HCT116 (cell line): ENCODE measurements around the gene GPR107. TPM values are rescaled to one million over a fixed set of nuclear protein-coding genes. Genes with fewer than 3 reads are reported as not detected.
A peak's percentile ranks its signal among the peaks of the same experiment; 100 is the strongest.

Experiments used
- ATAC-seq: fragments of 200-7000 bp; cut with Tn5 transposase; 2 replicates; pipeline ENCODE4 v1.9.1; 2020; ENCODE audit warnings: mild to moderate bottlenecking, moderate library complexity
- BruUV-seq: library from RNA; stranded (reverse); fragments of 400-500 nt; replicated peaks from 2 replicates; lab custom pipeline; 2021; lab: Mats Ljungman, UMichigan
- CTCF ChIA-PET: fragments of 300-600 bp; sonication (Branson Sonifier 250); formaldehyde crosslinking; loops from one replicate; lab custom pipeline; 2021; ENCODE audit warnings: antibody characterized with exemption; lab: Charles Lee
- POLR2A ChIA-PET: fragments of 300-600, 350-600 bp; sonication (Branson Sonifier 250); formaldehyde crosslinking; loops from one replicate; lab custom pipeline; 2021; ENCODE audit warnings: antibody characterized with exemption; lab: Charles Lee
- RAD21 ChIA-PET, 2 experiments: fragments of 300-600 bp; sonication (Branson Sonifier 250); formaldehyde crosslinking; loops; one replicate each; lab custom pipeline; 2023; ENCODE audit warnings: low total read pairs in 2 of 2; ENCODE audit not compliant: uncharacterized antibody in 2 of 2, unreplicated experiment in 2 of 2, low non-redundant PET in 1 of 2; lab: Charles Lee
- DNase-seq: peaks from one replicate; pipeline ENCODE4 v3.0.0-alpha.2; 2010; ENCODE audit warnings: low read depth, low spot score
- H2AFZ ChIP-seq: fragments of 200-600 bp; shearing (Covaris generic), sonication (generic); 2 replicates; pipeline ENCODE4 v1.6.1; 2017; ENCODE audit warnings: low read depth, mixed run types, mixed read lengths, antibody characterized with exemption, low read length; ENCODE audit not compliant: poor library complexity, severe bottlenecking
- H3K27ac ChIP-seq: 2 replicates; pipeline ENCODE4 v1.5.1; 2012; ENCODE audit warnings: low read depth, low read length
- H3K27me3 ChIP-seq: fragments of 200-600 bp; sonication (generic); 2 replicates; pipeline ENCODE4 v1.6.1; 2016; ENCODE audit warnings: mixed run types, low read length, mixed read lengths; ENCODE audit not compliant: insufficient read depth
- H3K36me3 ChIP-seq, 2 experiments: fragments of 200-500 bp in 1 of 2; fragments of 200-600 bp in 1 of 2; sonication (Bioruptor generic) in 1 of 2; sonication (generic) in 1 of 2; 2 replicates each; pipeline versions ENCODE4 v1.5.1 to v1.6.1; 2014 to 2016; ENCODE audit warnings: low read length in 2 of 2, inconsistent platforms in 1 of 2, mixed read lengths in 1 of 2, mixed run types in 1 of 2; ENCODE audit not compliant: insufficient read depth in 2 of 2, control insufficient read depth in 1 of 2
- H3K4me1 ChIP-seq, 2 experiments: fragments of 200-600 bp in 1 of 2; sonication (generic) in 1 of 2; 2 replicates each; pipeline versions ENCODE4 v1.5.1 to v1.6.1; 2012 to 2017; ENCODE audit warnings: low read length in 2 of 2, inconsistent platforms in 1 of 2, mild to moderate bottlenecking in 1 of 2, mixed read lengths in 1 of 2, mixed run types in 1 of 2, moderate library complexity in 1 of 2; ENCODE audit not compliant: insufficient read depth in 2 of 2, control insufficient read depth in 1 of 2
- H3K4me2 ChIP-seq: fragments of 200-600 bp; sonication (generic); 2 replicates; pipeline ENCODE4 v1.6.1; 2017; ENCODE audit warnings: mixed run types, low read length, mixed read lengths
- H3K4me3 ChIP-seq, 2 experiments: fragments of 200-600 bp in 1 of 2; sonication (generic) in 1 of 2; replicated peaks in 1 of 2; 2 replicates each; pipeline ENCODE4 v1.5.1; 2011 to 2016; ENCODE audit warnings: low read length in 2 of 2, control low read depth in 1 of 2, low read depth in 1 of 2, mild to moderate bottlenecking in 1 of 2, mixed read lengths in 1 of 2, mixed run types in 1 of 2
- H3K79me2 ChIP-seq: fragments of 200-600 bp; sonication (generic); 2 replicates; pipeline ENCODE4 v1.6.1; 2017; ENCODE audit warnings: mild to moderate bottlenecking, mixed run types, low read length, moderate library complexity, mixed read lengths; ENCODE audit not compliant: insufficient read depth
- H3K9ac ChIP-seq: fragments of 200-600 bp; sonication (generic); 2 replicates; pipeline ENCODE4 v1.6.1; 2016; ENCODE audit warnings: low read length, mixed read lengths
- H3K9me2 ChIP-seq: fragments of 200-600 bp; sonication (generic), shearing (Covaris generic); 2 replicates; pipeline ENCODE4 v1.6.1; 2017; ENCODE audit warnings: mixed run types, mild to moderate bottlenecking, moderate library complexity; ENCODE audit not compliant: insufficient read depth
- H3K9me3 ChIP-seq, 2 experiments: fragments of 200-500 bp in 1 of 2; fragments of 200-600 bp in 1 of 2; sonication (Bioruptor generic) in 1 of 2; sonication (generic) in 1 of 2; 2 replicates each; pipeline ENCODE4 v1.6.1; 2014 to 2017; ENCODE audit warnings: low read length in 2 of 2, mixed read lengths in 2 of 2, inconsistent platforms in 1 of 2, low read depth in 1 of 2, mild to moderate bottlenecking in 1 of 2, mixed run types in 1 of 2, moderate library complexity in 1 of 2; ENCODE audit not compliant: control insufficient read depth in 1 of 2, insufficient read depth in 1 of 2
- H4K20me1 ChIP-seq: fragments of 200-600 bp; sonication (generic), shearing (Covaris generic); 2 replicates; pipeline ENCODE4 v1.6.1; 2017; ENCODE audit warnings: mixed run types, mild to moderate bottlenecking, moderate library complexity; ENCODE audit not compliant: insufficient read depth
- EGR1 ChIP-seq: IDR thresholded peaks from 2 replicates; pipeline ENCODE4 v1.6.1; 2012; ENCODE audit warnings: low read depth
- ELF1 ChIP-seq: IDR thresholded peaks from 2 replicates; pipeline ENCODE4 v1.6.1; 2012; ENCODE audit warnings: low read depth, borderline replicate concordance
- EZH2 ChIP-seq: fragments of 200-600 bp; sonication (generic); IDR thresholded peaks from 2 replicates; pipeline ENCODE4 v1.6.1; 2017; ENCODE audit warnings: antibody characterized with exemption, mixed run types
- EZH2phosphoT487 ChIP-seq: fragments of 200-600 bp; IDR thresholded peaks from 2 replicates; pipeline ENCODE4 v1.6.1; 2018; ENCODE audit warnings: antibody characterized with exemption, borderline replicate concordance
- JUND ChIP-seq: IDR thresholded peaks from 2 replicates; pipeline ENCODE4 v1.6.1; 2012
- POLR2A ChIP-seq: IDR thresholded peaks from 2 replicates; pipeline ENCODE4 v1.7.0; 2011; ENCODE audit warnings: borderline replicate concordance; ENCODE audit not compliant: insufficient read depth, insufficient read length; ENCODE audit errors: extremely low read depth
- POLR2AphosphoS5 ChIP-seq: IDR thresholded peaks from 2 replicates; pipeline ENCODE4 v1.6.1; 2011; ENCODE audit warnings: mild to moderate bottlenecking, low read depth, low read length, moderate library complexity
- RAD21 ChIP-seq: IDR thresholded peaks from 2 replicates; pipeline ENCODE4 v1.6.1; 2012; ENCODE audit warnings: low read depth, mild to moderate bottlenecking
- SIN3A ChIP-seq: IDR thresholded peaks from 2 replicates; pipeline ENCODE4 v1.6.1; 2012; ENCODE audit warnings: low read depth
- SP1 ChIP-seq: IDR thresholded peaks from 2 replicates; pipeline ENCODE4 v1.6.1; 2012; ENCODE audit warnings: low read depth
- SRF ChIP-seq: IDR thresholded peaks from 2 replicates; pipeline ENCODE4 v1.6.1; 2012; ENCODE audit warnings: low read depth
- YY1 ChIP-seq: IDR thresholded peaks from 2 replicates; pipeline ENCODE4 v1.6.1; 2011; ENCODE audit warnings: low read length, low read depth, moderate library complexity, mild to moderate bottlenecking; ENCODE audit not compliant: insufficient replicate concordance; ENCODE audit errors: extremely low read depth
- ZFX ChIP-seq: fragments of 450-650 bp; IDR thresholded peaks from 2 replicates; pipeline ENCODE4 v1.6.1; 2017
- ZNF274 ChIP-seq: fragments of 200-500 bp; sonication (Bioruptor generic); IDR thresholded peaks from 2 replicates; pipeline ENCODE4 v1.6.1; 2014; ENCODE audit warnings: mild to moderate bottlenecking, low read depth, low read length, inconsistent platforms
- intact Hi-C: fragments of 100-400 bp; cut with micrococcal nuclease; formaldehyde crosslinking; loops from 2 replicates; pipeline ENCODE4 v1.10.0; 2022
- total RNA-seq: library from RNA; stranded (reverse); gene quantifications from one replicate; pipeline ENCODE4 v1.2.1, GENCODE V29; 2021; ENCODE audit not compliant: unreplicated experiment
- TF ChIP-seq, protein P1 (sequence below): IDR thresholded peaks from 2 replicates; pipeline ENCODE4 v1.6.1; 2012

The GPR107 gene
- total RNA-seq, 1 experiment from 2014 or later = 32.5 TPM

DNA sequence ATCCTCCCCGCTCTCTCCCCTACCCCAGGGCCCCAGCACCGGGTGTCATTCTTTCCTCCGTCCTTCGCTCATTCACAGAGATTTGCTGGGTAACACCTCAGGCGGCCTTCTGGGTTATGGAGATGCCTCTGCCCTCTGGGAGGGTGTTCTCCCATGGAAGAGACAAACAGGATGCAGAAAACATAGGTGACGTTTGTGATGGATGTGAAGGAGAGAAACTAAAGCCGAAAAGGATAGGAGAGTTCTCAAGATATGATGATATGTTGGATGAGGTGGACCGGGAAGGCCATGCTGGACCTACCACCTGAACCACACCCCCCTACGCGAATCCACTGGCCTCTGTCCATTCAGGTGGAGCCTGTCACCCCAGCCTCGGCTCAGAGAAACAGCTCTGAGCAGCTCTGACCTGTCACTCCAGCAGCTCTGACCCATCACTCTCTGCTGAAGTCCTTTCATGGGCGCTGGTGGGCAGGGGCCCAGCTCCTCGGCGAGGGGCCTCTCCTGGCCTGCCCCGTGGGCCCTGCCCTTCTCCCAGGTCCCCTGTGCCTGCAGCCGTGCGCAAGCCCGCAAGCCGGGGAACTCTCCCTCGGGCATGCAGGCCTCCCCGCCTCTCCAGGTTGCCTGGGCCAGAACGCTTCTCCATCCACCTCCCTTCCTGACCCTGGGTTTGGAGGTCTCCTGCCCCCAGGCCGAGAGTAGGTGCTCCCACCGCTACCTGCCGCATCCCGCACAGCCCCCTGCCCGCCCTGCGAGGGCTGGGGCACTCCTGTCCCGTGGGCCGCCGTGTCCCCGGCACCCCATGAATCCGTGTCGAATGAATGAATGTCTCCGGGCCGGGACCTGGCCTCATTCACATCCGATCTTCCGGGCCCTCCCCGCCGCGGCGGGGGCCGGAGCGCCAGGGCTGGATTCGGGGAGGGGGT lies 117.8 kb downstream of the GPR107 start:
- H3K4me1 ChIP-seq = peaks cover 8 to 18% of the 10 kb centered on the region in 2 experiments
- peaks cover 38% of the 10 kb centered on the region for H3K79me2 ChIP-seq
- ChIA-PET CTCF (no interaction called here), RAD21 (no interaction called here), POLR2A (no interaction called here)
- H3K9me2 ChIP-seq = no peaks in the 10 kb centered on the region
- H4K20me1 ChIP-seq = no peaks in the 10 kb centered on the region
- H3K36me3 ChIP-seq = peaks cover 0 to 4% of the 10 kb centered on the region in 2 experiments; a peak in 1 of 4 replicates
- H3K27me3 ChIP-seq = no peaks in the 10 kb centered on the region
- ATAC-seq = peak; percentile 35
- H3K27ac ChIP-seq = peak overlapping the region; percentile 42; the same call in 1 of the 2 replicates
- intact Hi-C loops = no loop called here
- peak overlapping the region; percentile 94 for H3K4me2 ChIP-seq
- H3K9ac ChIP-seq = peak overlapping the region; percentile 66
- BruUV-seq = no TSS peak
- no peak for DNase-seq
- H3K9me3 ChIP-seq = no peaks in the 10 kb centered on the region
- H3K4me3 ChIP-seq = peak overlapping the region; percentile 37 to 63
- no peak for TF ChIP-seq POLR2AphosphoS5
- TF ChIP-seq ZFX = peak; percentile 41; the same call in 1 of the 2 replicates
- TF ChIP-seq, all 23 proteins: peak for 1
- peak overlapping the region; percentile 45 for H2AFZ ChIP-seq

GRCh38 chr9:130172161-130172857 lies 118.6 kb downstream of the GPR107 start, which contains the start of gene NCS1:
Gene NCS1, plus strand, starts transcription at chr9:130172404. Its CDS starts 260 bp downstream, at chr9:130172664.
- peak within 1 kb of the TSS; percentile 45 for H2AFZ ChIP-seq
- peaks cover 46% of the 10 kb centered on the region for H3K79me2 ChIP-seq
- no peaks in the 10 kb centered on the region for H3K27me3 ChIP-seq
- ATAC-seq = peak; percentile 85
- no peaks in the 10 kb centered on the region for H4K20me1 ChIP-seq
- ChIA-PET CTCF (no interaction called here), POLR2A (no interaction called here), RAD21 (no interaction called here)
- peak within 1 kb of the TSS; percentile 63; the same call in 1 of the 2 replicates for H3K27ac ChIP-seq
- H3K4me2 ChIP-seq = peak within 1 kb of the TSS; percentile 98
- intact Hi-C loops = no loop called here
- H3K4me1 ChIP-seq = peaks cover 8 to 18% of the 10 kb centered on the region in 2 experiments
- BruUV-seq = no TSS peak
- H3K9me3 ChIP-seq = no peaks in the 10 kb centered on the region
- no peaks in the 10 kb centered on the region for H3K9me2 ChIP-seq
- peak within 1 kb of the TSS; percentile 64 to 83 for H3K4me3 ChIP-seq
- peak within 1 kb of the TSS; percentile 78 for H3K9ac ChIP-seq
- H3K36me3 ChIP-seq = peaks cover 0 to 4% of the 10 kb centered on the region in 2 experiments; a peak in 1 of 4 replicates
- peak; percentile 21 for DNase-seq
- TF ChIP-seq EZH2phosphoT487 (no peak), JUND (no peak), ELF1 (no peak), SIN3A (no peak), YY1 (no peak), ZNF274 (no peak), SP1 (no peak), EGR1 (no peak), EZH2 (no peak), RAD21 (no peak), SRF (no peak), POLR2AphosphoS5 (peak; percentile 27; the same call in 1 of the 2 replicates), POLR2A (no peak)
- TF ChIP-seq, protein P1, sequence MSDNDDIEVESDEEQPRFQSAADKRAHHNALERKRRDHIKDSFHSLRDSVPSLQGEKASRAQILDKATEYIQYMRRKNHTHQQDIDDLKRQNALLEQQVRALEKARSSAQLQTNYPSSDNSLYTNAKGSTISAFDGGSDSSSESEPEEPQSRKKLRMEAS = 0 out of 2 replicates have a peak, but pooled peaks have one; percentile 14
